Fibroblast of pulmonary artery (primary cell): ENCODE data around the gene FHL2.

Source experiments
- DNase-seq: peaks from one replicate; pipeline ENCODE4 v3.0.0-alpha.2; 2010; ENCODE audit warnings: low read depth
- H3K4me3 ChIP-seq: replicated peaks from 2 replicates; pipeline ENCODE4 v1.5.1; 2011; ENCODE audit warnings: low read depth, mild to moderate bottlenecking, control low read depth, low read length, moderate library complexity
- TF ChIP-seq, protein P1 (sequence below): IDR thresholded peaks from 2 replicates; pipeline ENCODE4 v1.5.1; 2011; ENCODE audit warnings: mild to moderate bottlenecking, control low read depth, low read length, inconsistent platforms; ENCODE audit errors: missing control alignments

The FHL2 gene

DNA sequence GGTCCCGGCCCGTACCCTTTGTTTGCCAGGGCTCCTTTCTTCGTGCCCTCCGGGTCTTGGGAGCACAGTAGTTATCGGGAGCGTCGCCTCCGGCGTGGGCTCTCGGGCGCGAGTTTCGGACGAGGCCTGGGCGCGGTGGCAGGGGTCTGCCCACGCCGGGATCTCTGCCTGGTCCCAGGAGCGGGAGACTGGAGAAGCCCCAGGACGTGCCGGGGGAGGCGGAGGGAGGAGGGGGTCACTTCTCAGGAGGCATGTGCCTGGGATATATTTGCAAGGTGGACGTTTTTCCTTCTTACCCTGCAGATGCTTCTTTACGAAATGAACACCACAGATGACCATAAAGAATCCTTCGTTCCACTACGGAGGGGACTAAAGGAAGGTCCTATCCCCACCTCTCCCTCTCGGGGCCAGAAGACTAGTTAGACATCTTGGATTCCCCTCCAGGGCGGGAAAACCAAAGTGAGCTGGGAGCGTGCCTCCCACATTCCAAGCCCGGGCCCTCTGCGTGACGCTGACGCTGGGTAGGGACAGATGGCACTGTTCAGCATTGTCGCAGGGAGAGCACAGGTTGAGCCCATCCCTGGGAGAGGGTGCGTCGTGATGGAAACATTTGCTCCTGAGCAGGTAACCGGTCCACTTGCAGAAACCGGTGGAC lies 483 bp upstream of the FHL2 start:
- peak overlapping the region; percentile 96 for H3K4me3 ChIP-seq
- TF ChIP-seq, protein P1, sequence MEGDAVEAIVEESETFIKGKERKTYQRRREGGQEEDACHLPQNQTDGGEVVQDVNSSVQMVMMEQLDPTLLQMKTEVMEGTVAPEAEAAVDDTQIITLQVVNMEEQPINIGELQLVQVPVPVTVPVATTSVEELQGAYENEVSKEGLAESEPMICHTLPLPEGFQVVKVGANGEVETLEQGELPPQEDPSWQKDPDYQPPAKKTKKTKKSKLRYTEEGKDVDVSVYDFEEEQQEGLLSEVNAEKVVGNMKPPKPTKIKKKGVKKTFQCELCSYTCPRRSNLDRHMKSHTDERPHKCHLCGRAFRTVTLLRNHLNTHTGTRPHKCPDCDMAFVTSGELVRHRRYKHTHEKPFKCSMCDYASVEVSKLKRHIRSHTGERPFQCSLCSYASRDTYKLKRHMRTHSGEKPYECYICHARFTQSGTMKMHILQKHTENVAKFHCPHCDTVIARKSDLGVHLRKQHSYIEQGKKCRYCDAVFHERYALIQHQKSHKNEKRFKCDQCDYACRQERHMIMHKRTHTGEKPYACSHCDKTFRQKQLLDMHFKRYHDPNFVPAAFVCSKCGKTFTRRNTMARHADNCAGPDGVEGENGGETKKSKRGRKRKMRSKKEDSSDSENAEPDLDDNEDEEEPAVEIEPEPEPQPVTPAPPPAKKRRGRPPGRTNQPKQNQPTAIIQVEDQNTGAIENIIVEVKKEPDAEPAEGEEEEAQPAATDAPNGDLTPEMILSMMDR = no peak
- no peak for DNase-seq

DNA sequence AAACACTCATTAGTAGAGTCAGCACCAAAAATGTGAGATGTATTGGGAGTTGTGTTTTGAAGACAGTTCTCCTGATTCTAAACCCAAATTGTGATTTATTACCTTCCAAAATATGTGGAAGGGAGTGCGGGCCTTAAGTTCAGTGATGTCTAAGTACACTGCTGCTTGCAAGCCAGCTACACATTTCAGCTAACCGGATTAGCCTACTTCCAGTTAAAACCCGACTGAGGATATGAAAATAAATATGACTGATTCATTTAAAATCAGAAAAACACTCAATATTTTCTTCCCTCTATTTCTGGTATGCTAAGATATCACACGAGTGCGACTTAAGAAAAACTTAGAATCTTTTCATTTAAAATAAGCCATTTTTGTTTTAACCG lies 907 bp downstream of the FHL2 start:
- TF ChIP-seq, protein P1 = no peak
- peak overlapping the region; percentile 96 for H3K4me3 ChIP-seq
- peak; percentile 50 for DNase-seq

DNA sequence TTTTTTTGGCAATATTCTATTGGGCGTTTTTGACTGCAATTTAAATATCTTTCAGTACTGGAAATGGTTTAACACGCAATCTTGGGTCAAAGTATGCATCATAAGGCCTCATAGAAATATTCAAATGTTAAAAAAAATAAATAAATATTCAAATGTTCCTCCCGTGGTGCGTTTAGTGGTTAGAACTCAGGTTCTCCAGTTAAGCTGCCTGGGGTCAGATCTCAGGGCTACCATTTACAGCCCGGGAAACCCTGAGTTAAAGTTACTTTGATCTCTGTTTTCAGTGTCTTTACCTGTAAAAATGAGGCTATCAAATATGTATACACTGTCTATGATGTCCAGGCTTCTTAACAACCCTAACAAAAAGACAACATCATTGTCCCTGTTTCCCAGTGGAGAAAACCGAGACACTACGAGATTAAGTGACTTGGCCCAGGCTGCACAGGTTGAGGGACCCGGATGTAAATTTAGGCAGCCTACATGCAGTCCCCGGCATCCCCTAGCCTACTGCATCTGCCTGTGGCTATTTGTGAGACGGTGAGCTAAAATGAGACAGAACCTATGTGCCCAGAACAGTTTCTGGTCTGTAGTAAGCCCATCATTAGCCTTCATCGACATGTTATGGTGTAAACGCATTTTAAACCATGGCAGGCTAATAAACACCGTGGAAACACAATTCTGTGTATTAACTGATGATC lies 1.7 kb downstream of the FHL2 start:
- H3K4me3 ChIP-seq = peak overlapping the region; percentile 96

DNA sequence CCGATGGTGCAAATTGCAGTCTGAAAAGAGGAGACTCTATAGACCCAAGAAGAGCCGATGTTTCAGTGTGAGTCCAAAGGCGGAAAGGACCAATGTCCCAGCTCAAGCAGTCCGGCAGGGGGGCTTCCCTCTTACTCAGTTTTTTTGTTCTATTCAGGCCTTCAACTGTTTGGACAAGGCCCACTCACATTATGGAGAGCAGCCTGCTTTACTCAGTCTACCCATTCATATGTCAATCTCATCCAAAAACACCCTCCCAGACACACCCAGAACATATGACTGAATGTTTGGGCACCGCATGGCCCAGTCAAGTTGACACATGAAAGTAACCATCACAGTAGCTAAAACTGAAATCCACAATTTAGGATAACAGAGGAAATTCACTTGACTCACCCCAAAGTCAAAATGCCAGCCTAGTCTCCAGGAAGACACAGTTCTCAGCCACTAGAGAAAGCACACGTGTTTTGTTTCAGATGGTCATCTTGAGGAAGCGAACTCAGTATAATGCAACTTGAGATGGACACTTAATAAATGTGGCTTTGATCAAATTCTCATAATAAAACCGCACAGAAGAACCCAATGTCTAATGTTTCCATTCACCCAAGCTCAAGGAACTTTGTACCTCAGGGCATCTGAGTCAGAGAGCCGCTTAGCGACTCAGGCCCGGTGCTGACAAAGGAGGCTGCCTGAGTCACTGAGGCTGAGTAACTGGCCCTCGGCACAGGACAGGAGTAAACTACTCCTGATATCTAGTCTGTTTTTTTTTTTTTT lies 2.4 kb downstream of the FHL2 start:
- TF ChIP-seq, protein P1 = no peak
- peak; percentile 91 for DNase-seq
- peak overlapping the region; percentile 96 for H3K4me3 ChIP-seq

More for the DNA sequence above, 1.7 kb downstream of the FHL2 start:
- DNase-seq = peak; percentile 49
- TF ChIP-seq, protein P1 = no peak

DNA sequence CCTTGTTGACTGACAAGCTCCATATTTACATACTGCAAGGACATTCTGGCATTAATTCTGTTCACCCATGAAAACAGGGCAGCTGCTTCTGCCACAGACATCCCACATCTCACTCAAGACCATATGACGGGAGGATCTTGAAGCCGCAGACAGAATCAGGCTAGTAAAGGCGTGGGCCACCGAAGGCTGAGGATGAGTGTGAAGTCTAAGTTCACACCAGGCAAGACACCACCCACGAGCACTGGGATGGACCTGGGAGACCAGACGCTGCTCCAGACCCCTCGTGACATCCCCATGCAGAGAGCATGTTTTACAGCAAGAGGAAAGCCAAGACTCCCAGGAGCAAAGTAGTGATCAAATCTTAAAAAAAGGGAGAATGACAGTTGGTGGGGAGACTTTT lies 3.2 kb downstream of the FHL2 start:
- TF ChIP-seq, protein P1 = no peak
- H3K4me3 ChIP-seq = no peak overlapping the region
- no peak for DNase-seq

DNA sequence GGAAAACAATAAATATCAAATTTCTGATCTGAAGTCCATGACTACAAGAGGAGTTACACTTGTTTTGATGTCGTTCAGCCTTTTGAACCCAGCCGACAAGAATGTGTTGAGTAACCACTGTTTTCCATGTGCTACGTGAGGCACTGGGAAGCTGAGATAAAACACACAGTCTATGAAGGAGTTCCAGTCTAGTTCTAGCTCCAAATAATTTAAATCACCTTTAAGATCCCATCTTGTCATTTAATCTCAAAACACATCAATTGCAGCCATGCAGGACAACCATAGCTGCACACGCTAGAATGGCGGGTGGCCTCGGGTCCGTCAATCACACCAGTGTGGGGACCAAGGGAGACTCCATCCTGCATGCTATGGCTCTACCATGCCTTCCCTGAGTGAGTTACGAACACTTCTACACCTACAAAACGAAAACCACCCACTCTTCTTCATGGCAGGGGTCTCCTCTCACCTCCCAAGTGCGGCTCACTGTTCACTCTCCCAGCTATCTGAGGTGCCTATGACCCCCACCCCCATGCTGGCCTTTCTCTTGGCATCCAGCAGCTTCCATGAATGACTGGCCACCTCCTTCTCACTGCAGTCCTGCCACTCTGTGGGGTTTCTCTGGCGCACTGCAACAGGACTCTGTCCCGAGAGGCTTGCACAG lies 3.8 kb downstream of the FHL2 start:
- DNase-seq = peak; percentile 62
- TF ChIP-seq, protein P1 = no peak
- no peak overlapping the region for H3K4me3 ChIP-seq
